Psoas muscle (tissue), 8 donors: ENCODE results near the gene SNN. TPM values are rescaled to one million over a fixed set of nuclear protein-coding genes. Genes with fewer than 3 reads are reported as not detected.

Experiments
- ATAC-seq, 4 donors: fragments of 200-7000 bp; cut with Tn5 transposase; one replicate each; pipeline ENCODE4 v1.9.1; 2020; ENCODE audit warnings: moderate library complexity in 3 of 4, mild to moderate bottlenecking in 2 of 4
- DNase-seq, 2 donors: peaks; one replicate each; pipeline ENCODE4 v3.0.0-alpha.2; 2020
- H3K27ac ChIP-seq: fragments of 200-600 bp; one replicate; pipeline ENCODE4 v1.8.0; 2022
- H3K27me3 ChIP-seq, 3 donors: fragments of 200-600 bp in 1 of 3; one replicate each; pipeline versions ENCODE4 v1.6.1 to v1.8.0; 2013 to 2022; ENCODE audit warnings: low read length in 2 of 3, mild to moderate bottlenecking in 2 of 3, moderate library complexity in 1 of 3; ENCODE audit not compliant: insufficient read depth in 3 of 3
- H3K36me3 ChIP-seq, 2 donors: fragments of 200-600 bp in 1 of 2; one replicate each; pipeline versions ENCODE4 v1.6.1 to v1.8.0; 2013 to 2022; ENCODE audit warnings: low read depth in 1 of 2, mild to moderate bottlenecking in 1 of 2, moderate library complexity in 1 of 2; ENCODE audit not compliant: insufficient read depth in 1 of 2
- H3K4me1 ChIP-seq: fragments of 200-600 bp; one replicate; pipeline ENCODE4 v1.8.0; 2022
- H3K4me3 ChIP-seq: fragments of 200-600 bp; one replicate; pipeline ENCODE4 v1.8.0; 2022; ENCODE audit warnings: mild to moderate bottlenecking
- H3K9me3 ChIP-seq: fragments of 200-600 bp; one replicate; pipeline ENCODE4 v1.8.0; 2022
- WGBS, 3 donors: extraction: QIAGEN DNeasy Blood & Tissue Kit; methylation state at CpG; one replicate each; pipeline versions ENCODE4 v1.1.6 to v1.1.7; 2013; 5-methylcytosine and 5-hydroxymethylcytosine counted together
- intact Hi-C, 2 donors: fragments of 100-400 bp; cut with DNase I; formaldehyde crosslinking; loops; one replicate each; pipeline versions ENCODE4 v1.11.0 to v1.14.2; 2022
- polyA plus RNA-seq, 3 donors: library from polyadenylated mRNA; stranded (reverse); fragments of 200-250 nt; gene quantifications; one replicate each; pipeline ENCODE4 v1.2.3, GENCODE V29; 2013
- total RNA-seq, 4 donors: library from RNA; stranded (reverse); fragmentation: NEBNext Ultra II Directional in 2 of 4; extraction: Animal tissue kit (Norgen Biotek cat#: 25700) in 2 of 4; gene quantifications; one replicate each; pipeline versions ENCODE4 v1.2.1 to v1.2.4, GENCODE V29; 2021 to 2023
- TF ChIP-seq, protein P1 (sequence below): fragments of 200-600 bp; IDR thresholded peaks from one replicate; pipeline ENCODE4 v1.8.0; 2022; ENCODE audit warnings: antibody characterized with exemption
- donor health status: healthy with polysubstance abuse.
- donor health status: DM: no; HTN: no; CAD: no; lungs with moderate emphysema.
- donor health status: Bipolar disorder and iron deficiency.
- donor health status: healthy.
- donor health status: DM: yes; HTN: yes; CAD: no.
- donor health status: DM: no; HTN: no; CAD: no.
- donor health status: DM: no; HTN: no; CAD: no.
- donor health status: DM: yes; HTN: yes; CAD: no.

The SNN gene
- total and polyA plus RNA-seq, 7 donors = 30.3 to 152 (median 100) TPM

DNA sequence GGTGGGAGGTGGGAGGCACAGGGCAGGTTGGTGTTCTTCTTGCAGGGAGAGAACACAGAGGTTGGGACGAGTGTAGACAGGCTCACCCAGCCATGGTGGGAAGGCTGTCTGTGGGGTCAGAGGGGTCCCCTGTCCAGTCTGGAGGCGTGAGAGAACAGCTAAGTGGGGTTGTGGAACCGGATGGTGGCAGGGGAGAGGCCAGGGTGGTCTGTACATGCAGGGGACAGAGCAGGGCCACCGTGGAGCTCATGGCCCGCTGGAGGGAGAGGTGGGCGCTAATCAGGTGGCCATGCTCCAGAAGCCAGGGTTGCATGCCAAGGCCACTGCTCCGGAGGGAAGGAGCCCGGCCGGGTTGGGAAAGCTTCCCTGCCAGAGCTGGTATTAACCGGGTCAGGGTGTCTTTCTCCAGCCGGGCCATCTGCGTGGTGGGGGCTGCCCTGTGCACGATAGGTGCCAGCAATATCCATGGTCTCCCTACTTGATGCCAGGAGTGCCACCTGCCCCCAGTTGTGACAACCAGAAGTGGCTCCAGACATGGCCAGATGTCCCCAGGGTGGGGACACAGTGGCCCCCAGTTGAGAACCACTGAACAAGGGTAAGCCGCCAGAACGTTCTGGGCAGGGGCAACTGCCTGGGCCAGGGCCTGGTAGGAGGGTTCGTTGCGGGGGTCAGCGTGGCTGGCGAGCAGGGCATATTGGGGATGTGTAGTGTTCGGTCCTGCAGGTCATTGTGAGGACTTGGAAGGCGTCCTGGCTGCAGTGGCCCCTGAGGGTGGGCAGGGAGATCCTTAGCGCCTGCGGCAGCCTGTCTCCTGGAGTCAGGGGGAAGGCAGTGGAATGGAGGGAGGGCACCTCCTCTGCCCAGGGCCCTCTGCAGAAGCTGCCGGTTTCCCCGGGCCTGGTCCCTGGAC lies 5.1 kb downstream of the SNN start:
- TF ChIP-seq, protein P1, sequence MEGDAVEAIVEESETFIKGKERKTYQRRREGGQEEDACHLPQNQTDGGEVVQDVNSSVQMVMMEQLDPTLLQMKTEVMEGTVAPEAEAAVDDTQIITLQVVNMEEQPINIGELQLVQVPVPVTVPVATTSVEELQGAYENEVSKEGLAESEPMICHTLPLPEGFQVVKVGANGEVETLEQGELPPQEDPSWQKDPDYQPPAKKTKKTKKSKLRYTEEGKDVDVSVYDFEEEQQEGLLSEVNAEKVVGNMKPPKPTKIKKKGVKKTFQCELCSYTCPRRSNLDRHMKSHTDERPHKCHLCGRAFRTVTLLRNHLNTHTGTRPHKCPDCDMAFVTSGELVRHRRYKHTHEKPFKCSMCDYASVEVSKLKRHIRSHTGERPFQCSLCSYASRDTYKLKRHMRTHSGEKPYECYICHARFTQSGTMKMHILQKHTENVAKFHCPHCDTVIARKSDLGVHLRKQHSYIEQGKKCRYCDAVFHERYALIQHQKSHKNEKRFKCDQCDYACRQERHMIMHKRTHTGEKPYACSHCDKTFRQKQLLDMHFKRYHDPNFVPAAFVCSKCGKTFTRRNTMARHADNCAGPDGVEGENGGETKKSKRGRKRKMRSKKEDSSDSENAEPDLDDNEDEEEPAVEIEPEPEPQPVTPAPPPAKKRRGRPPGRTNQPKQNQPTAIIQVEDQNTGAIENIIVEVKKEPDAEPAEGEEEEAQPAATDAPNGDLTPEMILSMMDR = no peak
- intact Hi-C loops = no loop called here
- Histone ChIP-seq H3K4me3 (peak overlapping the region; percentile 87), H3K36me3 (peaks cover 0 to 18% of the 10 kb centered on the region in 2 donors), H3K9me3 (no peaks in the 10 kb centered on the region), H3K27me3 (no peaks in the 10 kb centered on the region), H3K27ac (peak overlapping the region; percentile 91), H3K4me1 (peaks cover 86% of the 10 kb centered on the region)
- ATAC-seq (no peak), DNase-seq (peak in 1 of 2 donors; percentile 71)
- whole genome bisulfite sequencing, 3 donors = 29 to 44% (median 33%) methylated on average over 25 of the region's 25 CpGs

DNA sequence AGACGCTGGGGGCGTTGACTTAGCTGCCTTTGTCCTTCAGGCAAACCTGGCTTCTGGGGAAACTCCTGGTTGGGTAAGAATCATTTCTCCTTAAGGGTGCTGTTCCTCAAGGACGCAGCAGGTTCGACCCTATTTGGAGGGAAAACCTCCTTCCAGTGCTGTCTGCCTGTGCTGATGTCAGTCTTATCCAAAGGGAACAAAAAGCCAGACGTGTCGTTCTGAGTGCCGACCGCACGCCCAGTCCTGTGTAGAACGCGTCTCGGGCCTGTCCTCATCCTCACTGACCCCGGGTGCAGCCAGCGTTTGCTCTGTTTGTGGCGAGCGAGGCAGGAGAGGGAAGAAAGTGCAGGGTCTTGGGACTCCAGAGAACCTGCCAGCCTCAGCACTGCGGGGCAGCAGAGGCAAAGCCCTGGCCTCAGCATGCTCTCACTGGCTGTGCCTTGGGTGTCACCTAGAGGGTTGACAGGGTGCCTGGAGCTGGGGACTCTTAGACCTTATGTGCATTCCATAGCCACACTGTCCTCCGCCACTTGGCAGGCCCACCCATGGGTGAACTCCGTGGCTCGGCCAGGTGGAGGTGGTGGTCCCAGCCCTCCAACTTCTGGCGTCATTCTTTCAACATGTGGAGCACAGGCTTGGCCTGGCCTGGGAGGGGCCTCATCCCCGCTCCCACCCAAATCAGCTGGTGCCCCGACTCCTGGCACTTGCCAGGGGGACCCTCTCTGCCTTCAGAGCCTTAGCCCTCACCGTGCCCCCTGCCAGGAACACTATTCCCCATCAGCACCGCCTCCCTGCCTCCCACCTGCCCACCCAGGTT lies 6.0 kb downstream of the SNN start:
- TF ChIP-seq, protein P1 = no peak
- WGBS, 3 donors = 65 to 81% (median 69%) methylated on average over 24 to 25 of the region's 25 CpGs
- Histone ChIP-seq H3K27ac (peak overlapping the region; percentile 91), H3K4me1 (peaks cover 93% of the 10 kb centered on the region), H3K9me3 (no peaks in the 10 kb centered on the region), H3K27me3 (no peaks in the 10 kb centered on the region), H3K4me3 (peak overlapping the region; percentile 87), H3K36me3 (peaks cover 0 to 27% of the 10 kb centered on the region in 2 donors)
- DNase-seq = peak in 1 of 2 donors; percentile 63
- intact Hi-C loops = no loop called here
- ATAC-seq = peak in 3 of 4 donors; percentile 8 to 17 (median 16)

DNA sequence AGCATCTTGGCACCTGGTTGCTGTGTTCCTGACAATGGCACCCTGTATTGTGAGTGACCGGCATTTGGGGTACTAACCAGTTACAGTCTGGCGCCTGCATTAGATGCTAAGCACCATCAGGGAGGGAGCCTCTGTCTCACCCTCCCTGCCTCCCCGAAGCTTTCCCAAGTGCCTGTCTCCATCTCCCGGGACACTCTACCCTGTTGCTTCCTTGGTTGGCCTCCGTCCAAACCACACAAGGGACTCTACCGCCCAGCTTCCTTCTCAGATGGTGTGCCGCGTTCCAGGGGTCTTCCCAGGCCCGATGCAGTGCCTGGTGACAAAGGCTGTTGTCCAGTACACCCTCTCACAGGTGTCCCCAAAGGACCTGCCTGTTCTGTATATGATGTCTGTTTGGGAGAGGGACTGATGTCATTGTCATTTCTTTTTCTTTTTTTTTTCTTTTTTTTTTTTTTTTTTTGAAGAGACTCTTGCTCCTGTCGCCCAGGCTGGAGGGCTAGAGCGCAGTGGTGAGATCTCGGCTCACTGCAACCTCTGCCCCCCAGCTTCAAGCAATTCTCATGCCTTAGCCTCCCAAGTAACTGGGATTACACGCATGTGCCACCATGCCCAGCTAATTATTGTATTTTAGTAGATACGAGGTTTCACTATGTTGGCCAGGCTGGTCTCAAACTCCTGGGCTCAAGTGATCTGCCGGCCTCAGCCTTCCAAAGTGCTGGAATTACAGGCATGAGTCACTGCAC lies 6.7 kb downstream of the SNN start:
- intact Hi-C loops = loop anchor here in 1 of 2 donors (5.0 kb wide), 2 partner anchors 37 to 122 kb away; partner anchors contain the start of gene ZC3H7A
- H3K4me1 ChIP-seq = peaks cover 96% of the 10 kb centered on the region
- H3K36me3 ChIP-seq = peaks cover 4 to 32% of the 10 kb centered on the region in 2 donors
- ATAC-seq (peak; percentile 5 to 13 (median 9)), DNase-seq (peak in 1 of 2 donors; percentile 69)
- no peaks in the 10 kb centered on the region for H3K27me3 ChIP-seq
- WGBS, 3 donors = 43 to 48% (median 47%) methylated on average over 15 of the region's 15 CpGs
- TF ChIP-seq, protein P1 = no peak
- no peaks in the 10 kb centered on the region for H3K9me3 ChIP-seq
- peak overlapping the region; percentile 91 for H3K27ac ChIP-seq
- peak overlapping the region; percentile 87 for H3K4me3 ChIP-seq
